ENCODE data around the gene GNB4. TPM values are rescaled to one million over a fixed set of nuclear protein-coding genes. Genes with fewer than 3 reads are reported as not detected.

The GNB4 gene
- total RNA-seq, 1 experiment from 2014 or later, result 36.7 TPM

GRCh38 chr3:179482857-179483256 lies 31.6 kb upstream of the GNB4 start (continued):
- TF ChIP-seq E2F4 (CRISPR knock-in tag; IDR thresholded peaks at IDR 0.05; ENCODE audit: borderline replicate concordance, low read depth), result no peak

GRCh38 chr3:179476215-179476614 lies 24.9 kb upstream of the GNB4 start:
- CTCF ChIA-PET, result no interaction called here
- H3K9me3 Mint-ChIP-seq, result peaks cover 14% of the 10 kb centered on the region
- no peak overlapping the region for H3K4me3 Mint-ChIP-seq
- DNase-seq (ENCODE audit: low spot score) (peak; percentile 29), ATAC-seq (peak; percentile 98)
- H3K4me1 Mint-ChIP-seq, result no peaks in the 10 kb centered on the region
- TF ChIP-seq FOXK1 (CRISPR knock-in tag; IDR thresholded peaks at IDR 0.05), result no peak
- no peak for TF ChIP-seq ZNF416 (CRISPR knock-in tag; IDR thresholded peaks at IDR 0.05)
- TF ChIP-seq STAT6 (CRISPR knock-in tag; conservative IDR thresholded peaks at IDR 0.05; ENCODE audit: low read depth), result no peak
- TF ChIP-seq NFE2L1 (CRISPR knock-in tag; IDR thresholded peaks at IDR 0.05), result no peak
- TF ChIP-seq NFATC4 (CRISPR knock-in tag; IDR thresholded peaks at IDR 0.05), result no peak
- TF ChIP-seq ZNF138 (CRISPR knock-in tag; conservative IDR thresholded peaks at IDR 0.05), result no peak
- TF ChIP-seq ZNF232 (CRISPR knock-in tag; IDR thresholded peaks at IDR 0.05), result no peak
- TF ChIP-seq TEAD1 (CRISPR knock-in tag; IDR thresholded peaks at IDR 0.05), result no peak
- no peak for TF ChIP-seq E2F5 (CRISPR knock-in tag; IDR thresholded peaks at IDR 0.05)
- TF ChIP-seq NR1H2 (CRISPR knock-in tag; IDR thresholded peaks at IDR 0.05), result no peak
- no peak for TF ChIP-seq PRDM15 (CRISPR knock-in tag; IDR thresholded peaks at IDR 0.05)
- no peak for TF ChIP-seq JAZF1 (CRISPR knock-in tag; IDR thresholded peaks at IDR 0.05)
- no peak for TF ChIP-seq ZNF263 (CRISPR knock-in tag; IDR thresholded peaks at IDR 0.05; ENCODE audit: low read depth)
- TF ChIP-seq GABPB1 (CRISPR knock-in tag; IDR thresholded peaks at IDR 0.05), result no peak
- no peak for TF ChIP-seq ATF3 (CRISPR knock-in tag; conservative IDR thresholded peaks at IDR 0.05)
- TF ChIP-seq ZNF396 (CRISPR knock-in tag; IDR thresholded peaks at IDR 0.05; ENCODE audit: borderline replicate concordance), result no peak
- no peak for TF ChIP-seq SOX15 (CRISPR knock-in tag; IDR thresholded peaks at IDR 0.05)
- no peak for TF ChIP-seq EMX1 (CRISPR knock-in tag; IDR thresholded peaks at IDR 0.05)
- TF ChIP-seq ZNF671 (CRISPR knock-in tag; IDR thresholded peaks at IDR 0.05), result no peak
- no peak for TF ChIP-seq HMGA2 (CRISPR knock-in tag; IDR thresholded peaks at IDR 0.05)
- H3K27me3 Mint-ChIP-seq (ENCODE audit: low read depth), result no peaks in the 10 kb centered on the region
- POLR2A ChIA-PET, result no interaction called here
- H3K36me3 Mint-ChIP-seq, result no peaks in the 10 kb centered on the region; the same call in 1 of the 2 replicates
- no peak overlapping the region for H3K27ac Mint-ChIP-seq
